Sciatic nerve (tissue), 2 donors: ENCODE data around the gene DCC. TPM values are rescaled to one million over a fixed set of nuclear protein-coding genes. Genes with fewer than 3 reads are reported as not detected.

ENCODE experiments used
- ATAC-seq: fragments of 200-7000 bp; cut with Tn5 transposase; one replicate; pipeline ENCODE4 v1.9.1; 2020; ENCODE audit warnings: mild to moderate bottlenecking, moderate library complexity
- DNase-seq: peaks from one replicate; pipeline ENCODE4 v3.0.0-alpha.2; 2020; ENCODE audit warnings: low spot score
- intact Hi-C: fragments of 100-400 bp; cut with DNase I; formaldehyde crosslinking; loops from one replicate; pipeline ENCODE4 v1.14.2; 2022
- total RNA-seq: library from RNA; stranded (reverse); fragmentation: NEBNext Ultra II Directional; extraction: Animal tissue kit (Norgen Biotek cat#: 25700); gene quantifications from one replicate; pipeline ENCODE4 v1.2.1, GENCODE V29; 2021
- donor health status: DM: no; HTN: no; CAD: no.
- donor health status: DM: no; HTN: no; CAD: no.

Gene DCC
- total RNA-seq, 1 donor from 2014 or later, result not detected

DNA sequence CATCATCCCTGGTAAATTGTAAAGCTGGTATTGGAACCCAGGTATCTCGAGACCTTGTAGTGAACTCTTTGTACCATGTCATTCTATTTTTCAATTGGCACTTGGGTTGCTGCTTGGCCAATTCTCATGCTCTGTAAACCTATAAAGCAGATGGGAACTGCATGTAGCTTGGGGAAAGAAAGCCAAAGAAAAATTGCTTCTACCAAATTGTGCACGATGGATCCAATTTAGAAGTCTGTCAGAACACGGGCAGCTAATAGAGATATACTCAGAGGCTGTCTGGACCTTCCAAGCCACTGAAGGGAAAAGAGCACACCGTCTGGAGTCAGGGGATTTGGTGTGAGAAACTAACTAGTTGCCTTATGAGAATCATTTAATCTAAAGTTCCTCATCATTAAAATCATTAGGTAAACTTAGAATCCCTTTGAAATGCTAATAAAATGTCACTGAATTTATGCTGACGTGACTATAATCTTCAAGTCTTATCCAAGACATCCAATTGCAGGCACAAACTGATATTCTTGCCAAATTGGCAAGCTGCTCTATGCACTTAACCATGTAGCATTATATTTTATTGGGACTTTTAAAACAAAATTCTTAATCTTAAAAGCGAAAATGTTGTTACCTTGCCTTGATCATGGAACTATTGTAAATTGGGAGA lies 206.8 kb downstream of the DCC start:
- DNase-seq (no peak), ATAC-seq (no peak)
- intact Hi-C loops, result no loop called here

DNA sequence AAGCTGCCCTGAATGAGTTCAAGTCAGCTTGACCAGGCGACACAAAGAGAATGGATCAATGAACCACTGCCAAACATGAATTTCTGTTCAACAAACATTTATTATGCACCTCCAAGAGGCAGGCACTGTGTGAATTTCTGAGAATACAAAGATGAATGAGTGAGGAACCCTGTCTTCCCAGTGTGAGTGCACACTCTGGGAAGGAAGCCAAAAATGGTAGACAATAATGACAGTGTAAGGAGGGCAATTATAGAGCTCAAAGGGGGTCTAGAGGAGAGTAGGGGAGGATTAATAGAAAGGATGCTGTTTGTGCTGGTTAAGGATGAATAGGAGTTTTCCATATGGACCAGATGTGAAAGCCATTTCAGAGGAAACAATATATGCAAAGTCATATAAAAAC lies 213.4 kb downstream of the DCC start:
- intact Hi-C loops, result no loop called here
- DNase-seq, result no peak
- no peak for ATAC-seq

DNA sequence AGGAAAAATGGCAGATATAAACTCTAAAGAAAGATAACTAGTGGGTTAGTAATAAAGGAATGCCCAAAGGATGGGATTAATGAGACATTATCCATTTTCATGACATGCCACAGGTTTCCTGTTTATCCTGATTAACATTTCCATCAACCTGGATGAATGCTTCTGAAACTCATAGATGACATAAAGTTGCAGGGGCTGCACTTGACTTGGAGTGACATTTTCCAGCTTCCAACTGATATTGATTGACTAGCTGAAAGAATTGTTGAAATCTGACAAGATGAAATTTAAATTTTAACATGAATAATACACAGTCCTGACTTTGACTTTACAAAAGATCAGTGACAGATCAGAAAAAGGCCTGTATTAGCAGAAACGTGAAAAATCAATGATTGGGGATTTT lies 214.2 kb downstream of the DCC start:
- intact Hi-C loops, result no loop called here
- DNase-seq, result no peak
- no peak for ATAC-seq

DNA sequence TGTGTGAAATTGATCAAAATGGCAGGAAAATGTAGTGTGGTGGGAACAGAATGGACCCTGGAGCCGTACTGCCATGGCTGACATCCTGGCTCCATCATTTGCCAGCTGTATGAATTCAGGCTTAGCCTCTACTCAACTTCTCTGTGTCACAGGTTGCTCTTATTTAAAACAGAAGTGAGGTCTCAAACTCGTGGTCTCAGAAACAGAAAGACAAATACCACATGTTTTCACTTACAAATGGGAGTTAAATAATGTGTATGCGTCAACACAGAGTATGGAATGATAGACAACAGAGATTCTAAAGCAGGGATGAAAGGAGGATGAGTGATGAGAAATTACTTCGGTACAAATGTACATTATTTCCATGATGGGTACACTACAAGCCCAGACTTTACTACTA lies 227.4 kb downstream of the DCC start:
- ATAC-seq, result no peak
- no peak for DNase-seq
- intact Hi-C loops, result no loop called here

DNA sequence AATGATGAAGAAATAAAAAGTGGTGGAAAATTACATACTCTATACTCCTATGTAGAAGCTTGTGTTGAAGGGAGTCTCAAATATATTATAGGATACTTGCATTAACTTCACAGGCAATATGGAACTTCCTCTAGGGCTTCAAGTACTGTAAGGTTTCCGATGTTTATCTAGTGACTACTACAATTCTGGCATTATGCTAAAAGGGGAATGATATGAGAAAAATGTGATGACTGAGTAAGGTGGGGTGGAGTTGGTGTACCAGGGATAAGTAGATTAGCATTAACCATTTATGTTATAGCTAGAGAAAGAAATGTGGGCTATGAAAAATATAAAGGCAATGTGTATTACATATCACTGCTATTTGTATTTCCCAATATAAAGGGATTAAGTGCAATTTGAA lies 229.5 kb downstream of the DCC start:
- ATAC-seq (no peak), DNase-seq (no peak)
- intact Hi-C loops, result no loop called here

DNA sequence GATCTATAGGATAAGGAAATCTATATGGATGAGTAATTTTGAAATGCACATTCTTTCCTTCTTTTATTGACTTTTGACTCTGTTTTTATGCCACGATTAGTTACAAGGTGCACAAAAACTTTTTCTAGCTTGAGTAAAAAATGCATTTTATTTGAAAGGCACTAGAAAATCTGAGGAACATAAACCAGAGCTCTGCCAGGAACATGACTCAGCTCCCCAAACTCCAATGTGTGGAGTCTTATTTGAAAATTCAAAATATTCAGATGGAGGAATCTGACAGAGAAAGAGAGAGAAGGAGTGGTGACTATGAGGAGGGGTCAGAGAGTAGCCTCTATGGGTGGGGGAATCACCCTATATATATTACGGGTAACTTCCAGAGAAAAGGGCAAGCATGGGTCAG lies 231.0 kb downstream of the DCC start:
- no peak for ATAC-seq
- no peak for DNase-seq
- intact Hi-C loops, result no loop called here

DNA sequence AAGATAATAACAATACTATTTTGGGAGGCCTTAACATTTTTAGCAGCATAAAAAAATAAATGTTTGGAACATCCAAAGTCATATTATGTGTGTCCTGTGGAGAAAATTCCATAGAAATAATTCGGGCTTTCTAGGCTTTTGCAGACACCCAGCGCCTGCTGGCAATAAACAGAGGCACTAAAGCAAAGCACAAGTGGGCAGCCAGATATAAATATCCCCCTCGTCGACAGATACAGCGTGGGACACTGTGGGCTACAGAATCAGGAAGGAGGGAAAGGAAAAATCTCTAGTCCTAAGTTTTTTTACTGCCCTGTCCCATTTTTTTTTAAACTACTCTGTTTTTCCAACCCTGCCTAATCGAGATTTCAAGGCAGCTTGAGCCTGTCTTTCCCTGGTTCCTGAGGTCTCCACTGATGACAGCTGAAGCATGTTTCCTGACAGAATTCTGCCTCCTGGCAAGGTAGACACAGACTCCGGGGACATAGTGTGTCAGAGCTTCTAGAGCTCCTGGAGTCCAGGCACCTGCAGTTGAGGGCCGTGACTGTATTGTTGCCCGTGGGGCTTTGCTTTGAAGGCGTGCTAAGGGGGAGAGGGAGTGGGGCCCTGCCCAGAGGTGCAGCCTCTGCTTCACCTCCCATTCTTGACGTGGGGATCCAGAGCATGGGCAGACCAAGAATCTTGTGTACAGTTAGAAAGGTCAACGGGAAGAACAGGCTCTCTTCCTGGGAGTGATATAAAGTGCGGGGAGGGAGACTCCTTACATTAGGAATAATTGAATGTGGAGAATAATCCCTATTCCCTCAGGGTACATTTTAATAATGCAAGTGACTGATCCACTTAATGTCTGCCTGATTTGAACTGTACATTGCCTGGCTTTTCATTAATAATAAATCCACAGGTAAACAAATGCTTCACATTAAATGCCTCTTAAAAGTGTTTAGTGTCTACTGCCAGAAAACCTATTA lies 232.3 kb downstream of the DCC start:
- intact Hi-C loops, result no loop called here
- DNase-seq, result no peak
- no peak for ATAC-seq

DNA sequence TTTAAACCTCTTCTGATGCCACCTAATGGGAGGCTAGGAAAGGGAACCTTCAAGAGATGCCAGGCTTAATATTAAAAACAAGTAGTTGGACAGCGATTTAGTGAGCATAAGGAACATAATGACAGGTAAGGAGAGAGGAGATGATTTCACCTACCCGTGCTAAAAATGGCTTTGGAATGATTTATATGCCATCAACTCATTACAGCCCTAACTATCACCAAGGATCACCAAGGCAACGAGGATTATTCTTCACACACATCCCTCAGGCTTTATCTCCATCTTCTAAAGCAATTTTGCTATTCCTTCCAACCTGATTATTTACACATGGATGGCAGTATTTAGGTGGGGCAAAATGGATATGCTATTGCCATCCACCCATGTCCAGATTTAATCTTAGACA lies 237.8 kb downstream of the DCC start:
- intact Hi-C loops, result no loop called here
- ATAC-seq (no peak), DNase-seq (no peak)

DNA sequence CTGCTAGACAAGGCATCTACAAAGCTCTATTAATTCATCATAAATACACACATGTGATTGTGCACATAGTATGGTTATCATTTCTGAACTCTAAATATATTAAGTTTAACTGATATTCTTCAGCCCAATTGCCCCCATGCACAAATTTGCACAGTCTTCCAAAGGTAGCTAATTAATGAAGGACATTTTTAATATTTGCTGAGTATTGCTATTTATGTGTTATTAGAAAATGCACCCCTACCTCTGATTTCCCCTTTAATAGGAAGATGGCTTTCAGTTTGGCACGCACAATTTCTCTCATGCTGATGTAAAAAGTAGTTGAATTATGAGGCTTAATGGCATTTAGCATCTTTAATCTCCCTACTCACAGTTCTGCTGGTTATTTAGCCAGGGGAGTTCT lies 242.1 kb downstream of the DCC start:
- intact Hi-C loops, result no loop called here
- DNase-seq (no peak), ATAC-seq (no peak)

DNA sequence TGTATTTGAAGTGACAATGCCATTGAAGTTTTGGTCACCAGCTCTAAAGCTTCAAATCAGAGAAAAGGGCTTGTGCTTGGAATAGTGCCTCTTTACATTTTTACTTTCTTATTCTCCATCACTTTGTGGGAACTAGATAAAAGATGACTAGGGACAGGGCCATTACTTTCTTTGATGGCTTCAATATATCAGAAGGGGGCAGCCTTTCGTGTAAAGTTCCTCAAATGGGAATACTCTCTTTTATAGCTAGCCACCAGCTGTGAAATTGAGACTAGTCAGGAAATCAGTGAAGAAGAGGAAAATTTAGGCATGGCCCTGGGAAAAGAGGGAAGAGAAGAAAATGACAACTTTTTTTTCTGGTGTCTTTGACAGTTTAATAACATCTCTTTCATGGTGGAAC lies 242.5 kb downstream of the DCC start:
- intact Hi-C loops, result no loop called here
- DNase-seq, result no peak
- no peak for ATAC-seq

DNA sequence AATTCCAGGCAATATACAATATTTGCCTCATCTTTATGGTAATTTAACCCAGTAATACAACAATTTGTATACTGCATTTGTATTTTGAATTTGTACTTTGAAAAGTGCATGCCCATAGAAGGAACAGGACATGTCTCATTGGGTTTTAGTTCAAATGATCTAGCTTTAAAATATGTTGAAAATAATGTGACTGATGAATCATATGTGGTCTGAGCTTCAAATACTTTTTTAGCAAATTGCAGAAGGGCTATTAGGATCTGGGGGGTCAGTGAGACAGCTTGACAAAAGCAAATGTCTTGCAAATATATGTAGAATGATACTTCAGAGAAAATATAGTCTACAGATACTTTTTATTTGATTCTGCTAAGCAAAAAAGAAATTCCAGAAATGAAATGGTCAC lies 248.9 kb downstream of the DCC start:
- intact Hi-C loops, result no loop called here
- no peak for DNase-seq
- no peak for ATAC-seq

DNA sequence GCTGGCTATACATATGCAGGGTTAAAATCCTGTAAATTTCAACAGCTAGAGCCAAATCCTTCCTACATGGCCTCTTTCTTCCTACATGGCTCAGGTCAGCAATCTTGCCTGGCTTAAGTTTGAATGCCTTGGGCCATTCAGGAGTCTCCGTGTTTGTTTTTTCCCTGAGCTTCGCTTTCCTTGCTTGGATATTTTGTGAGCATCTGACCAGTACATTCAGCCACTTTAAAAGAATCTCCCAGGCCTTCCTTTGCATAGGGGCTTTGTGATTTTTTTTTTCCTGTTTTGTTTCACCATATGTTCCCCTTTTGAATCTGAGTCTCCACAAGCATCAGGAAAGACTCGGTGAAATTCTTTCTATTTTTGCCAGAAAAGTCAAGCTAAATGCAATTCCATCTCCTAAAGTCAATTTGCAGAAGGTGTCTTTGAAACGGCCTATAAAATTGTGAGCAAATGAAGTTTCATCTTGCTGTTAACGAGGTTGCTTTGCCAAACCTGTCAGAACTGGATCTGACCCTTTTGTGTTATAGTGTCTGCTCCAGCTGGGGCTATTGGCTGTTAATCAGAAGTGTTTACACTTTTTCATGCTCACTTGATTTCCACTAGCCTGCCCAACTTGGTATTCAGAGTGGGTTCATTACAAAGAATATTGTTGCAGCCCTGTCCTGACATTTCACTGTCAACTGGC lies 256.9 kb downstream of the DCC start:
- intact Hi-C loops, result no loop called here
- no peak for DNase-seq
- no peak for ATAC-seq

DNA sequence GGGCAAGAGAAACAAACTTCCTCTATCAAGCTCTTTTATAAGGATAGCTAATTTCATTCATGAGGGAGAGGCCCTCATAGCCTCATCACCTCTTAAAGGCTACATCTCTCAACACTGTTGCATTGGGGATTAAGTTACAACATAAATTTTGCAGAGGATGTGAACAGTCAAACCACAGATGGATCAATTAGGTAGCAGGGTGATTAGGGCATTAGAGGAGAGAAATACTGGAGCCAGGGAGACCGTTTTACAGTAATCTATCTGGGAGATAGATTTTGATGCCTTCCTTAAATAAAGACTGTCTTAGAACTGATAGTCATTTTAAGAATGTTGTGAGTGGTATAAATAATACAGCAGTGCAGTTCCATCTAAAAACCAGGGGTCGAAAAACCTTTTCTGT lies 258.9 kb downstream of the DCC start:
- intact Hi-C loops, result no loop called here
- no peak for DNase-seq

DNA sequence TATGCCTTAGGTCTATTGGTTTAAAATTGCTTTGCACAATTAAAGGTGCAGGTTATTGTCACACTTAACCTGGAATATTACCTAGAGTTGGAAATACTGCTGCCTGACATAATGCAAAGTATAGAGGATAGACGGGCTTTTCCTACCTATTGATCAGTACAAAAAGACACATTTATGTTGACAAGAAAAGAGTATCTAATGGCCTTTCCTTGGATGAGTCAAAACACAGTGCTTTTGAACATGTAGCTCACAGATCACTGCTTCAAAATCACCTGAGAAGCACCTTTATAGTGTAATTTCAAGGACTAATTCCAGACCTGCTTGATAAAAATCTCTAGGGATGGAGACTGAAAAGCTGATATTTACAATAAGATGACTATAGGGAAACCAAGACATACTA lies 262.8 kb downstream of the DCC start:
- intact Hi-C loops, result no loop called here
- no peak for ATAC-seq

More for the DNA sequence above, 258.9 kb downstream of the DCC start:
- no peak for ATAC-seq

DNA sequence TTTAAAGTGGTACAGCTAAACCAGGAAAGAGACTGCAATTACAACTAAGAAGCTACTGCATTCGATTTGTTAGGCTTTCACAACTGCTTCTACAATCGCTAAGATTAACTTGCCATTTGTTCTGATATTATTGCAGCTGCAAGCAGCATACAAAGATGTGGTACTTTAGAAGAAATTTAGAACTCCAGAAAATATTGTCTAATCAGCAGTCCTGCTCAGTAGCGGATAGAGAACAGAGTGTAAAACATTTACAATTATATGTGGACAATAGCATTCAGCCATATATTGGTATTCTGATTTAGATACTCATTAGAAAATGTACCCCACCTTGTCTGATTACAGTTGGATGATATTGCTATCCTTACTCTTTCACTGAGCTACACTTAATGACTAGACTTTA lies 265.3 kb downstream of the DCC start:
- DNase-seq (no peak), ATAC-seq (no peak)
- intact Hi-C loops, result no loop called here

More for the DNA sequence above, 262.8 kb downstream of the DCC start:
- no peak for DNase-seq

DNA sequence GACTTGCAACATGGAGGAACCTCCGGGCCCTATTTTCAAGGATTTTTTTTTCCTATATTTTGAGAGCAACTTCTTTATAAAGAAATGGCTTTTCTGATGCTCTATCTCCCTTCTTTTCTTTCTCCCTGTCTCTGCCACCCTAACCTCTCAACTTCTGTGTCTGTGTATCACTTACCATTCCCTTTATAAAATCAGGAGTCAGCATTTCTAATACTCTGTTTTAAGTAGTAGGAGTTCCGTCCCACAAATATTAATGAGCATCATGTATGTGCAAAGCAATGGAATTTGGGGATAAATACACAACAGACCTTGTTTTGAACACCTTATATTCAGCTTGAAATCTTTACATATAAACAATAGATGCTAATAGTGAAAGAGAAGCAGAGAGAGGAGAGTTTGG lies 268.0 kb downstream of the DCC start:
- intact Hi-C loops, result no loop called here
- DNase-seq (no peak), ATAC-seq (no peak)

DNA sequence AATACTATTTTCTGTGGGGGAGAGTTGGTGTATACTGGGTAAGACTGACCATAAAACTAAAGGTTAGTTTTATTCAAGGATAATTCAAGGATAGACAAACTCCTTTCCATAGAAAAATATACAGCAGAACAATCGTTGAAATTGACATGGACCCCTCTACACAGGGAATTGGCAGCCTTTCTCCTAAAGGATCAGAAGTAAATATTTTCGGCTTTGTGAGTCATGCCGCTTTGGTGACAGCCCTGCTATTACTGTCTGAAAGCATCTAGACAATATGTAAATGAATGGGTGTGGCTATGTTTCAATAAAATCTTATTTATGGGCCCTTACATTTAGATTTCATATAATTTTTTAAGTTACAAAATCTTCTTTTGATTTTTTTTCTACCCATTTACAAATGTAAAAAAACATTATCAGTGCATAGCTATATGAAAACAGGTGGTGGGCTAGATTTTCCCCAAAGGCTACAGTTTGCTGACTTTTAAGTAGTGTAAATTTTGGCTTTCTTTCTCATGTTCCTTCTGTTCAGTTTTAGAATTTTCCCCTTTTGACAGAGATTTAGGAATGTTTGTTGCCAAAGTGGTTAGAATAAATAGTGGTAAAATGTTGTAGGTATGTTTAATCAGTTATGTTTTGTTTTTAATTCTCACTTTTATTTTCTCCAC lies 270.6 kb downstream of the DCC start:
- DNase-seq (no peak), ATAC-seq (no peak)
- intact Hi-C loops, result no loop called here

DNA sequence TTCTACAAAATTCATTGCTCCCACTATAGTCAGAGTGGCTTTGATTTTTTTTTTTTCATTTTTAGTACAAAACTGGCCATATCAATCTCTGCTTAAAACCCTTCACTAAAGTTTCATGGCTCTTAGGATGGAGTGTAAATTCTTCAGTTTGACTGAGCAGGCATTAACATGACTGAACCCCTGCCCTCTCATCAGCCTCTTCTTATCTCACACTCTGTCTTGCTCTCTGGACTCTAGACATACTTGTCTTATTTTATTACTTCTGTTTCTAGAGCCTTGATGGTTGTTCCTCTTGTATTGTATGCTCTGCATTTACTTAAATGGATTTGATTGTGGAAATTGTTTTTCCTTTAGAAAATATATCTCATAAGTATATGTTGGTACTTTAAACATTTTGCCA lies 272.4 kb downstream of the DCC start:
- ATAC-seq (no peak), DNase-seq (no peak)
- intact Hi-C loops, result no loop called here

DNA sequence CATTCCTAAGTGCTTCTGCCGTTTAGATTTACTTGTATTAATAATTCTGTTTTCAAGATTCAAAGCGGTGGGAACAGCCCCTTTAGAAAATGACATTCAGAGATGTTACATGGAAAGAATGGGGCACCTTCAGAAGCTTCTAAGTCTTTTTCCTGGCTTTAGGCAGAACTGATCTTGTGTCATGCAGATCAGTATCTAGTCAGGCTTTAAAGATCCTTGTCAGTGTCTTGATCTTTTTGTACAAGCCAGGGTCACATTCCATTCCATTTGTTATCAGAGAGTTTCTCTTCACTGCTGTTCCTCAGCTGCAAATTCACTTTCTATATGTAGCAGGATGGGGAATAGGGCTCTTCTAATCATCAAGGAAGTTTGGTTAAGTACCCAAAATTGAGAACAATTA lies 275.3 kb downstream of the DCC start:
- ATAC-seq, result no peak
- intact Hi-C loops, result no loop called here
- DNase-seq, result no peak

DNA sequence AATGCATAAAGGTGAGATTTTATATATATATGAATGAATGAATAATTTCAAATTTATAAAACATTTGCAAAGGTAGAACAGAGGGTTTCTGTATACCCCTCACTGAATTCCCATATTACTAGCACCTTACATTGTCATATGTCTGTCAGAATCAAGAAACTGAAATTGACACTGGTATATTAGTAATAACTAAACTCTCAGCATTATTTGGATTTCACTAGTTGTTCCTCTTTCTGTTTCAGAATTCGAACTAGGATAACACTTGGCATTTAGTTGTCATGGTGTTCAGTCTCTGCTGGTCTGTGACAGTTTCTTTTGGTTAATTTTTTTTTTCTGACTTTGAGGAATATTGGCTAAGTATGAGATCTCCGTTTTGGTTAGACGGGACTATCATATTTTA lies 275.9 kb downstream of the DCC start:
- intact Hi-C loops, result no loop called here
- no peak for ATAC-seq
- DNase-seq, result no peak
